ENCODE data around the gene CKAP2L. TPM values are rescaled to one million over a fixed set of nuclear protein-coding genes. Genes with fewer than 3 reads are reported as not detected.

Gene CKAP2L
- total and polyA plus RNA-seq, 10 of the 15 experiments (the other 5 are each of a cell fraction or from before 2014, with no cell fraction given): 10.5 to 37.4 (median 20.2) TPM

- BruUV-seq (replicated peaks): no TSS peak
- 3% methylated on average over 5 of the region's 5 CpGs for whole genome bisulfite sequencing (ENCODE audit: insufficient coverage, insufficient replicate concordance, low lambda C conversion rate, missing lambda C conversion rate)
- FAIRE-seq: peak; percentile 98
- Histone ChIP-seq H3K4me1 (ENCODE audit: control insufficient read depth, insufficient read depth, low read length) (peaks cover 32% of the 10 kb centered on the region), H3K27me3 (replicated peaks in 1 of 2; ENCODE audit: control insufficient read depth in 2 of 2, insufficient read depth in 2 of 2, low read length in 1 of 2) (no peaks in the 10 kb centered on the region), H3K9me3 (replicated peaks; ENCODE audit: control insufficient read depth, insufficient read depth, low read length) (no peaks in the 10 kb centered on the region), H3K79me2 (ENCODE audit: control insufficient read depth, insufficient read depth, low read length) (no peaks in the 10 kb centered on the region), H4K20me1 (ENCODE audit: control insufficient read depth, insufficient read depth) (no peaks in the 10 kb centered on the region), H3K9ac (ENCODE audit: control insufficient read depth, insufficient read depth, low read length) (peak overlapping the region; percentile 33; the same call in 1 of the 2 replicates), H3K27ac (ENCODE audit: control insufficient read depth, insufficient read depth) (peak overlapping the region; percentile 76), H3K36me3 (ENCODE audit: control insufficient read depth in 2 of 2, insufficient read depth in 2 of 2, low read length in 1 of 2) (no peaks in the 10 kb centered on the region), H2AFZ (ENCODE audit: control insufficient read depth, low read depth, low read length) (peak overlapping the region; percentile 15; the same call in 1 of the 2 replicates), H3K4me3 (no peak overlapping the region), H3K4me2 (ENCODE audit: control insufficient read depth, insufficient read depth) (peak overlapping the region; percentile 17)
- ChIA-PET POLR2A (interaction anchor here (0.7 to 6.1 kb wide), 14 partner anchors 9 to 117 kb away, joined by 3 to 74 read pairs (median 6); partner anchors contain the start of gene SLC20A1), RAD21 (ENCODE audit: unreplicated experiment) (interaction anchor here (0.9 to 9.9 kb wide), 14 partner anchors 8 to 92 kb away, joined by 3 to 213 read pairs (median 6); no protein-coding TSS in a partner anchor), SMC1A (ENCODE audit: uncharacterized antibody, unreplicated experiment) (interaction anchor here (0.7 to 14.2 kb wide), 17 partner anchors 9 to 193 kb away, joined by 3 to 272 read pairs (median 6); partner anchors contain the start of genes NT5DC4 and SLC20A1), CTCF (interaction anchor here (0.7 to 11.9 kb wide), 20 partner anchors 9 to 249 kb away, joined by 3 to 313 read pairs (median 5); partner anchors contain the start of gene SLC20A1)
- intact Hi-C loops (cut with micrococcal nuclease; ENCODE audit: unreplicated experiment): no loop called here
- in situ Hi-C loops (cut with MboI): no loop called here
- DNase-seq (ENCODE audit: low read depth, low spot score): peak; percentile 87
- ATAC-seq: peak; percentile 94
- TF ChIP-seq ZBTB4 (CRISPR knock-in tag; IDR thresholded peaks at IDR 0.05): no peak
- TF ChIP-seq IKZF2 (IDR thresholded peaks at IDR 0.05): peak; percentile 93
- peak; percentile 69; the same call in 1 of the 2 replicates for TF ChIP-seq ZBED1 (IDR thresholded peaks at IDR 0.05; ENCODE audit: borderline replicate concordance)
- no peak for TF ChIP-seq ZBTB40 (IDR thresholded peaks at IDR 0.05; ENCODE audit: borderline replicate concordance)
- TF ChIP-seq NR2C2 (IDR thresholded peaks at IDR 0.05; ENCODE audit: borderline replicate concordance, control insufficient read depth, insufficient read length, low read depth): no peak
- TF ChIP-seq NFYB (IDR thresholded peaks at IDR 0.05; ENCODE audit: insufficient read depth, low read depth, low read length): no peak
- no peak for TF ChIP-seq KLF5 (IDR thresholded peaks at IDR 0.05; ENCODE audit: partially characterized antibody)
- peak; percentile 64; the same call in 1 of the 2 replicates for TF ChIP-seq GATAD2B (conservative IDR thresholded peaks at IDR 0.05; ENCODE audit: low read depth)
- TF ChIP-seq NR2F1 (conservative IDR thresholded peaks at IDR 0.05): peak; percentile 98
- no peak for TF ChIP-seq CUX1 (IDR thresholded peaks at IDR 0.05; ENCODE audit: insufficient replicate concordance, low read depth, low read length)
- peak; percentile 52 for TF ChIP-seq SMARCA5 (IDR thresholded peaks at IDR 0.05)
These were observed 71.9 kb downstream of the CKAP2L start for GRCh38 chr2:112692495-112692911.
